Stimulated activated CD4-positive, alpha-beta T cell treated with anti-CD3 and anti-CD28 coated beads, Interleukin-4, amount 100 ng/mL, for 4 hours (primary cell): ENCODE measurements around the gene CAMTA1.

ENCODE experiments used
- DNase-seq, 2 experiments: peaks; one replicate each; pipeline ENCODE4 v3.0.0-alpha.2; 2020

CAMTA1 gene

DNA sequence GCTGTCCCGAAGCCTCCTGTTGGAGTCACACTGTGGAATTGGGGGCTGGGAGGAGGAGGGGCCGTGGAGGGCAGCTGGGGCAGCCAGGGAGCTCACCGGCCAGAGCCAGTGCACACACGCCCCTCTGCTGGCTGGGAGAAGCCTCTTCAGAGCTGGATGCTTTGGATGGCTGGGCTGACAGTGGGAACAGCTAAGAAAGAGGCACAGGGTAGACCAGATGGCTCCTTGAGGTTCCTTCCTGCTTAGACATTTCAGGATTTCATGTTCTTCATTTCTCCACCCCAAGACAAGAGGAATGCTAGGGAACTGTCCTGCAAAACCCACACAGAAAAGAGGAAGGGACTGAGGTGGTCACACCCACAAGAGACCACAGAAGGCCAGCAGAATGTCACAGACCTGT is 731.1 kb downstream of the CAMTA1 start:
- no peak for DNase-seq

DNA sequence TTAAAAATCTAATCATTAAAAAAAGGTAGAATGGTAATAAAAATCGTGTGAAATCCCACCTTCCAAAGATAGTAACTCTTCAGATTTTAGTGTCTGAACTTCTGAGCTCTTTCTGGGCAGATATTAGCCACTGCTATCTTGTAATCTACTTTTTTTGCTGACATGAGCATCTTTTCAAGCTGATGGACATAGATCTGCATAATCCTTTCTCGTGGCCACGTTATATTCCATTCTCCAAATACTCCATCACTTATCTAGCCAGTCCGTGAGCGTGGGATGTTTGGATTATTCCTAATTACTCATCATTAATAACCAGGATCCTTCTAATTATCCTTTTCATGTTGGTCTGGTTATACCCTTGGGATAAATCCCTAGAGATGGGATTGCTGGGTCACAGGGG is 731.7 kb downstream of the CAMTA1 start:
- DNase-seq, result no peak

DNA sequence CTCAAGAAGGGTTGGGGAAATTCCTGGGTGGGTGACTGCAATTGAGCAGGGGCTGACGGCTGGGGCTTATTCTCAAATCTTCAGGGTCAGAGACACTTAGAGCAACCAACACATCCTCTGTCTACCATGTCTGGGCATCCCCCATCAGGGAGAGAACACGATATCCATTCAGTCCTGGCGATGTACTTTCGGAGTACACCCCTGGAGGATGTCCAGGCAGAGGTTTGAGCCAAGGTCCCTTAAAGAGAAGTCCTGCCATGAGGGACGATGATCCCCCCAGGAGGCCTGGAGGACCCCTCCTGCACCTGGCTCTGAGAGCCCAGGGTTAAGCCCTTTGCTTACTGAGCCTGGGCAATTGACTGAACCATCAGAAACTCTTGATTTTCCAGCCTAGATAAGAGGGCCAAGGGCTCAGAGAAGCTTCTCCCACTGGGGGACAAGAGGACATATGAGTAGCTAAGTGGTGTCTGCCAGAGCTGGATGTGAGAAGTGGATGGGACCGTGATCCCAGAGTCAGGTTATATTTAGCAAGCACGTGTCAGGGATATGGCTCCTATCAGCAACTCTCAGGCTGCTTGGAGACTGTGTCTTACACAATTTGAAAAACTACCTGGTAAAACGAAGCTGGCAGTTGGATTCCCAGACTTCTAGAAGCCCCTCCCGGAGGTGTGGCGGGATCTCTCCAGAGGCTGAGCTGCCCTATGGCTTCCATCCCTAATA is 732.5 kb downstream of the CAMTA1 start:
- DNase-seq, result no peak

DNA sequence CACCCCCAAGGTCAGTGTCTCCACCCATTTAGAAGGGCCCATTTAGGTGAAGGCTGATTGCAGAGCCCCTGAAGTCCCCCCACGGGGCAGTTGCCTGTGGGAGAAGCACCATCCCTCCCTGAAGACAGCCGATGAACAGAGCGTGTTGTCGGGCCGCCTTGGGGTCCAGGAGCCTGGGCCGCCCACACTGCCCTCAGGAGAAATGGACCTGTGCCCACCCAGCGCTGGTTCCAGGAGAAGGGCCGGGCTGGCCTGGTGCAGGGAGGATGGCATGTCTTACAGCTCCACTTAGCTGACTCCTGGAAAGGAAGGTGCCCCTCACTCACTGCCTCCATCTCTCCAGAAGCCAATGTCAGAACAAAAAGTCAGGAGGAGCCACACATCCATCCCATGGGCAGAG is 733.2 kb downstream of the CAMTA1 start:
- DNase-seq, result no peak

DNA sequence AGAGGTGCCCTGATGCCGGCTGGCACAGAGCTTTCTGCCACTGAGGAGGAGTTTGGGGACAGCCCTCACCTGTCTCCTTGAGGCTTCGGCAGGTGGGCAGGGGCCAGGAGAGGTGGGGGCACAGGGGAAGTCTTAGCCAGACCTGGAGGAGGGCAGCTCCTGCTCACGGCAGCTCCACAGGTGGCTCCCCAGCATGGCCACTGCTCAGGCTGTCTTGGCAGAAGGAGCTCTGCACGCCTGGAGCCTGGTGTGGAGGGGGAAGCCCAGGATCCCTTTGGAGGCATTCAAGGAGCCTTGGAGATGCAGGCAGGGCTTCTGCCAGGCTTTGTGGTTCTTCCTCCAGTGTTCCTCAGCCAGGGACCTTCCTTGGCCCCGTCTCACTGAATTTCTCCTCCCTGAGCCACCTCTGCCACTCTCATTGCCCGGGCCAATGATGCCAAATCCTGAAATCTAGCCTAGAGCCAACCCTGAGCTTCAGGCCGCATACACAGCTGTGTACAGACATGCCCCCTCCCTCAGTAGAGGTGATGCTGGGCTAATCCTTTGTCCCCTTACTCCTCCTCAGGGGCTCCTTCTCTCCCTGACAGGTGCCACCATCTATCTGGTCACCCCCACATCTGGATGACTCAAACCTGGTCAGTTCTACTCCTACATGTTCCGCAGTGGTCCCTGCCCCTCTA is 734.1 kb downstream of the CAMTA1 start:
- no peak for DNase-seq

DNA sequence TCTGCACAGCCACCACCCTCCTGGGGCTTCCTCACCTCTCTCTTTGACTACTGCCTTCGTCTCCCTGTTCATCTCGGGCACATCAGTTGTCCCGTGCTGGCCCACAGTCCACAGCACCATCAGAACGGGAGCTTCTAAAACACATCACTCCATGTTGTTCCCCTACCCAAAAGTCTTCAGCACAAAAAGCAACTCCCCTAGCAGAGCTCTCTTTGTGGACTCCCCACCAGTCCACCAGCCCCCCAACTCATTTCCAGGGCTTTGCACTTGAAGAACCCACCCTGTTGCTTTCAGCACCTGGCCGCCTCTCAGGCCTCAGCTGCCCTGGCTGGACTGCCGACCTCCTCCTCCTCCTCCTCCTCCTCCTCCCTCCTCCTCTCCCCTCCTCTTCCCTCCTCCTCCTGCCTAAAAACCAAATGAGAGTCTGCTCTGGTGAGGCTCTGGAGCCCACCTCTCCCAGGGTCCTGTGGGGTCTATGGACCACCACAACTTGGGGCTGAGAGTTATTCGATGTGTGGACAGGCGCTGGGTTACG is 734.7 kb downstream of the CAMTA1 start:
- no peak for DNase-seq

DNA sequence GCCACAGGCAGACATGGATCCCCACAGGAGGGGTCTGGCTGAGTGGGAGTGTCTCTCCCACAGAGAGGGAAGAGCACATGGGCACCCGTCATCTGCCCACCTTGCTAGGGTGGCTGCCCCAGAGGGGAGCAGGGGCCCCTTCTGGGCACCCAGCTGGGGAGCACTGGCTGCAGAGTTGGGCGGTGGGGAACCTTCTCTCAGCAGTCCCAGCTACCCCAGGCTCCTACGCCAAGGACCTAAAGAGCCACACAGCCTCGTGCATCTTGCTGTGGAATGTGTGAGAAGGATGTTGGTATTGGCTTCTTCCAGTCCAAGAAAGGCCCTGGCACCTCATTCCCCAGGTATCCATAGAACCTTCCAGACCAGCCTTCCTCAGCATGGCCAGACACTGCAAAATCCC is 735.2 kb downstream of the CAMTA1 start:
- no peak for DNase-seq

DNA sequence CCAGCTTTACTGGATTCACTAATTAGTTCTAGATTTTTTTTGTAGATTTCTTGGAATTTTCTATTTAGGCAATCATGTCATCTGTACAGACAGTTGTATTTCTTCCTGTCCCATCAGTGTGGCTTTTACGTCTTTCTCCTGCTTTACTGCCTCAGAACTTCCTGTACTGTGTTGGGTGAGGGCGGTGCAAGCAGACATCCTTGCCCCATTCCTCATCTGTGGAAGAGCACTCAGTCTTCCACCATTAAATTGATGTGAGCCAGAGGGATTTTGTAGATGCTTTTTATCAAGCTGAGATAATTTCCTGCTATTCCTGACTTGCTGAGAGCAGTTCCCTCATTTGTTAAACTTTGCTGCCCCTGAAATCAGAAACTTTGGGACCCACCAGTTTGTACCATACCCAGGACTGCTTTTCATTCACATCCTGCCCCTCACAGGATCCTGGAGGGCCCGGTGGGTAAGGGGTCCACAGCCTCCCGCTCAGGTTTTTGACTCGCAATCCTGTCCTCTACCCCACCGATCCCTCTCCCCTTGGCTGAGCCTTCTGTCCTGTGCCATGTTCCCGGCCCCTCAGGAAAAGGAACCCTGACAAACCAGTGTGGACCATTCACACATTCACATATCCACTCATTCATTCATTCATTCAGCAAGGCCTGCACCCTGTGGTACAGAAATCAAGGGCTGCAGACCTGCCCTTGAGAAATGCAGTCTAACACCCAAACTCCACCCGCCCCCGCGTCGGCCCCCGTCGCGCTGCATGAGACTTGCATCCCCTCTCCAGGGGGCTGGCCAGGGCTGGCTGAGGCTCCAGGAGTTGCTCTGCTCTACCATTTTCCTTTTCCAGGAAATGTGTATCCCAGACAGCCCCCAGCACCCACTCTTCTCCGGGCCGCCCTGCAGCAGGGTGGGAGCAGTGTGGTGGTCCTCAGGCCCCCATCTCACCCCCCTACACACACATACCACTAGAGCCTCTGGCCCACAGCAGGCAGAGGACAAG is 739.4 kb downstream of the CAMTA1 start:
- no peak for DNase-seq

DNA sequence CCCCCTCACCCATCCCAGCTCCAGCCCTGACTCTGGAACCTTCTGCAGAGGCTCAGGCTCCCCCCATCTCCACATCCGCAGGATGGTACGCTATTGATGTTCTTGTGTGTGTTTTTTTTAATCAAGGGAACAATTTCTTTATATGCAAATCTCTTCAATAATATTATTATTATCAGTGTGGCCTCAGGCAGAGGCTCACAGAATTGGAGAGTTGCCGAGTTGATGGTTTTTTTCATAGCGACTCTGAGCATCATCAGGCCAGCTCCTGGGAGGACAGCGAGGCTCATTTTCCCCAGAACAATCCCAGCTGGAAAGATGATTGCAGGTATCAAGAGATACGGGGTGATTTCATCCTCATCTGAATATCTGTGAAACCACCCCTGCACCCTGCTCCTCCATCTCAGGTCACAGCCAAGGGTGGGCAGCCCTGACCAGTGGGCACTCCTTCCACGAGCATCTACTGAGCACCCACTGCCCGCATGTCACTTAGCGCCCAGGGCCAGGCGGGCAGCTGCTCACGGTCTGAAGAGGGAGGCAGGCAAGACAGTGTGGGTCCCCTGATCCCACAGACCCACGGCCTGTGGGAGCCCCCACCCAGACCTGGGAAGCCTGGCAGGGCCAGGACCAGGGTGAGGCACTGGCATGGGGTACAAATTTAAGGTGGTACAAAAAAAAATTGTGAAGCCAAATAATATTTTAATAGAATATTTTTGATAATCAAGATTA is 740.2 kb downstream of the CAMTA1 start:
- no peak for DNase-seq

DNA sequence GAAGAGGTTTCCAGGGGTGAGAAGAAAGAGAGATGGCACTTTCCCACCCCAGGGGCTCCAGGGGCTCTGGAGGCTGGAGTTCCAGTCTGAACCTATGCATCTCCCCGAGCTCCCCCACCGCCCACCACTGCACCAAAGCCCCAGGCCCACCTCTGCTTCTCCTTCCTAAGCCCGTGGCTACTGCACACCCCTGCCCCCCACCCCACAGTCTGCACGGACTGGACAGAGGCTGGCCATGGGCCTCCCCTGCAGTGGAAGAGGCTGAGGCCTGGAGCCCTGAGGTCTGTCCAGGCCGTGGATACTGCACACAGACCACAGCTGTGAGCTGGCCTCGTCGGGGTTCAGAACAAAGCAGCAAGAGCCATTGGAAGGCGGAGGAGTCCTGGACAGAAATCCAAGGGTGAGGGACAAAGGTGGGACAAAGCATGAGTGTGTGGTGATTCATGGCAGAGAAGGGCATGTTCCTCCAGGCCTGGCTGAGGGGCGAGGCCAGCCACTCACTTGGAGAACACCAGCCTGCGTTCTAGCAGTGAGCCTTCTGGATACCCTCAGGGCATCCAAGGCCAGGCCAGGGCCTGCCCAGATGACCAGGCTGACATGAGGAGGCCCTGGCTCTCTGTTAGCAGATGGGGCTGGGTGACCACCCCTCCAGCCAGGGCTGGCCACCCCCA is 741.1 kb downstream of the CAMTA1 start:
- DNase-seq, result no peak

DNA sequence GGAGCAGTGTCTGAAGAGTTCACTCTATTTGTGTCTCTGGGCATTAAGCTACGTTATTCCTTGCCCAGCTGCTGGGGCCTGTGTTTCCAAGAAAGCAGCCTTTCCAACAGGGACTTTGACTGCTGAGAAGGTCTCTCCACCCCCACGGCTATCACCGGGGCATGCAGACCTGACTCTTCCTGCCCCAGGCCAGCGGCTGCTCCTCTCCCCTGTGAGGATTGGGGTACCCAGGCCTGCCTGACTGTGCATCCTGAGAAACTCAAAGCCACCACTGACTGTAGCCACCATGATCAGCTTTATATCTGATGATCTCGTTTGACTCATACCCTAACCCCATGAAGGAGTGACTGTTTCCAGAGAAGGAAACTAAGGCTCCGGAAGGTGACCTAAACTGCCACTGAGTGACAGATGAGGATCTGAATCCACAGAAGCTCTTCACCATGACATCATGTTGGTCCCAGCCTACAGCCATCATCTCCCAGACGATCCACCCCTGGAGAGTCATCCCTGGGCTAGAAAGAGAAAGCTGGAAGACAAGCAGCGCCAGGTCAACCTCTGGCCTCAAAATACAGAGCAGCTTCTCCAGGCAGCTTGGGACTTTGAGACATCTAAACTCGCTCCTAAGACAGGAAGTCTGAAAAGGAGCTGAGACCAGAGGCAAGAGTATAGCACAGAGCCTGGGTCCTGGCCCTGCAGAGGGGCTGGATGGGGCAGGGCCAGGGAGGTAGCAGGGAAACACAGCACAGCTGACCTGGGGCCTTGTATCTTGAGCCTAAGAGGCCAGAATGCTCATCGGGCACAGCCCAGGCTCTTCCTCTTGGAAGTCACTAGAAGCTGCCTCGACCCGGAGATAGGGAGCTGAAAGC is 741.8 kb downstream of the CAMTA1 start:
- DNase-seq, result no peak

DNA sequence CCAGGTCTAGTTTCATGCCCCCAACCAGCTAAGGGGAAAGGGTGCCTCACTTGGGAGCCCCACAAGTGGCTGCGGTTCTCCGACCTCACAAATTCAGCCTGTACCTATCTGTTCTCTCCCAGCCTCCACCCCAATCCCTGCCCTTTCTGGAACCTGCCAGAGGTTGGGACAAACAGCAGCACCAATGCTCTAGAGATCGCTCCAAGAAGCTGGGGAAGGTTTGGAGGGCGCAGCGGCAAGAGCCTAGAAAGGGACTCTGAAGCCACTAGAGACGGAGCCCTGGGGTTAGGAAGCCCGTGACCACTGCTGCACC is 742.4 kb downstream of the CAMTA1 start:
- DNase-seq, result no peak

DNA sequence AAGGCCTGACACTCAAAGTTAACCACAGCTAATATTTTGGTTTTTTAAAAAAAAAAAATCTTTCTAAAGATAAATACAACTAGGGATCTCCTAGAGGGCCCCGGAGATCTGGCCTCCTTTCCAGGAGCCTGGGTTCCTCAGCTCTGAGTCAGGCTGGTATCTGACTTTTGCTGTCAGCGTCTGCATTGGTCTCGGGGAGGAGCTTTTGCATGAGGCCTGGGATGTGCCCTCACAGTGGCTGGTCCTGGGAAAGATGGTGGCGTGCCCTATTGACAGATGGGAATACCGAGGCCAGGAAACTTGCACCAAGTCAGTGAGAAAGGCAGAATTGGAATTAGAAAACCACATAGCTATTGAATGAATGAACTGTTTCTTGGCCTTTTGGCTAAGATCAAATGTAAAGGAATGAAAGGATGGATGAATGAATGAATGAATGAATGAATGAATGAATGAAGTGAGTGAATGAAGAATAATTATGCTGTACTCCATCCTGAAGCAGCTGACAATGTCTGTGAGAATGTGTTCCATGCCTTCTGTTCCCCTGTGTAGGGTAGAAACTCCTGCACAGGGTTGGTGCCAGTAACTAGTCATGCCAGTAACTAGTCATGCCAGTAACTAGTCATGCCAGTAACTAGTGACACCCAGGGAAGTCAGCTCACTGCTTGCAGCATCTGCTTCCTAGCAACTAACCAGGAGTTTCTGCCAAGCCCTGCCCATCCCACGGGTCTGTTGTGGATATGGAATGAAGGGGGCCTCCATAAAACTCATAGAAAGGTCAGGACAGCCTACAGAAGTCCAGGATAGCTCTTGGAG is 743.3 kb downstream of the CAMTA1 start:
- no peak for DNase-seq

DNA sequence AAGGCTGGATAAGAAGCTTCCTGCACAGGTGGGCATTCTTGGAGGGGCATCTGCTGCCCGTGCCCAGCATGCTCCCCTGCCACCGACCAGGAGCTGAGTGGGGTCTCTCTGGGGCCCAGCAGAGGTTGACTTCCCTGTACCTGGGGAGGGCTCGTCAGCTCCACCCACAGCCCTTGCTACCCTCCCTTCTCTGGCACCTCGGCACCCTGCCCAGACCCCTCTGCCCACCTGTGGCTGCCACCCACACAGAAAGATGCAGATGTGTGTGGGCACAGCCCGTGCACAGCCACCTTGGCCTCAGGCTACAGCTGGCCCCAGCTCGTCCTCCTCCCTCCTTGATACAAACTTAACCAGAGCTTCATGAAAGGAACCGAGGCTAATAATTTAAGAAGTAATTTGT is 744.7 kb downstream of the CAMTA1 start:
- DNase-seq, result no peak

DNA sequence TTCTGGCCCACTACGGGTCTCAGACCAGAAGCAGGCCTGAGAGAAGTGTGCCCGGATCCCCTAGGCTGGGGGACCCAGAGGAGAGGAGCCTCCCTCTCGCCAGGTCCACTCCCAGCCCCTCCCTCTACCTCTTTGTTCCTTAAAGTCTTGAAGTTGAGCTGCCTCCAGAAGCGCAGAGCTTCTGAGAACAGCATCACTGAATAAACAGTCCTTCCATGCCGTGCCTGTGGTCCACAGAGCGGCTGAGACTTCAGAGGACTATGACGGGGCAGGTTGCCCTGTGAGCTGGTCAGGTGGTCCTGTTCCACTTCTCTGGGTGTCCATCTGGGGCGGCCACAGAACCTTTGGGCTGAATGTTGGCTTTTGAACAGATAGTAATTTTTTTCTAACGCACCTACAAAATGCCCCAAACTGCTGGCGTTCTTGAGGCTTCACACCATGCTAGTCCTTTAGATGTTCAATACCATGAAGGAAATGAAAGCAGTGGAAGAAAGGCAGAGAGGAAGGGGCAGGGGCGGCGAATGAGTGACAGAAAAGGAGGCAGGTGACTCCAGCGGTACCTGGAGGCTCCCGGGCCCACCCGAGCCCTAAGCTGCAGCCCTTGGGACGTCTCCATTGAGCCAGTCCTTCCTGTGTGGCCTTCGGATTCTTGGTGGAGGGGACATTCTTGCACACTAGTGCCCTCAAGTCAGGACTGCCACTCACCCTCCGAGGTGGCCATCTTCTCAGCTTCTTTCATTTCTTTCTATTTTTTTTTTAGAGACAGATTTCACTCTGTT is 746.5 kb downstream of the CAMTA1 start:
- no peak for DNase-seq

DNA sequence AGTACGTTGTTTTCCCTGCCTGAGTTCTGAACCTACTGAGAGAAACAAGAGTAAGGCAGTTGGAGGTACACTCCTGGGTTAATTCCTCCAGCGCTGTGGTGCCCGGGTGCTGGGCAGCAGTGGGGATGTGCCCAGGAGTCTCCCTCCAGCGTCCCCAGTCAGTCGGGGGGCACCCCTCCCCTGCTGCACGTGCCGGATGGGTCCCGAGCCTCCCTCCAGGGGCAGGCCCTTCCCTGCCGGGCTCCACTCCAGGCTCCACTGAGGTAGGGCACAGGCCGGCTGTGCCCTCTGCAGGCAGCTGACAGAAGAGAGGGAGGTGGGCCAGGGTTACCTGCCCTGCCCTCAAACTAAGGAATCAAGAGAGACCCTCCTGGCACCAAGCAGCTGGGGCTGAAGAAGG is 747.8 kb downstream of the CAMTA1 start:
- DNase-seq, result no peak

DNA sequence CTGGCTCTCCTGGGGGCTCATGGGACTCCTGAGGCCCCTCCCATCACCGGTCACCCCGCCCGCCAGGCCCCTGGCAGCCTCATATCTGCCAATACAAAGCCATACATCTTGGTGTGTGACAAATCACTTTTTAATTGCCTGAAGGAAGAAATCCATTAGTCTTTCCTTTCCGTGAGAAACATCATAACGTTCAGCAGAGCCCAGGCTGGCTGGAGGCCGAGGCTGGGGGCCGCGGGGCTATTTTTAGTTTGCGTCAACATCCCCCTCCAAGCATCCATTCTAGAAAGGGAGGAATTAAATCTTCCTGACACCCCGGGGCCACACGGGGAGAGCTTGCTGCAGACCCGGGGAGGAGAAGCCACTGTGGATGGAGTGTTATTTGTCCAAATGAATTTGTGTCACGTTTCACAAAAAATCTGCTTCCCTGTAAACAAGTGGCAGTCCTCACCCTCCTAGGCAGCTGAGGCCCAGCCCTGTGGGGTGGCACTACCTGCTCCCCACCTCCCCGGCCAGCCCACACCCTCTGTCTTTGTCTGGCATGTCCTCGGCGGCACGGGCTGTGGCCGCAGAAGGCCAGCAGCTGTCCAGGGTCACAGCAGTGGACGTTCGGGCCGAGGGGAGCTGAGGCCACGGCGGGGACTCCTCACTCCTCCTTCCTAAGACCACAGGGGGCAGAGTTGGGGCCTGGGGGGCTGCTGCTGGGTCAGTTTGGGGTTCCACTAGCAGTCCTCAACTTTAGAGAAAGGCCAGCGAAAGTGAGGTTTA is 749.0 kb downstream of the CAMTA1 start:
- no peak for DNase-seq

DNA sequence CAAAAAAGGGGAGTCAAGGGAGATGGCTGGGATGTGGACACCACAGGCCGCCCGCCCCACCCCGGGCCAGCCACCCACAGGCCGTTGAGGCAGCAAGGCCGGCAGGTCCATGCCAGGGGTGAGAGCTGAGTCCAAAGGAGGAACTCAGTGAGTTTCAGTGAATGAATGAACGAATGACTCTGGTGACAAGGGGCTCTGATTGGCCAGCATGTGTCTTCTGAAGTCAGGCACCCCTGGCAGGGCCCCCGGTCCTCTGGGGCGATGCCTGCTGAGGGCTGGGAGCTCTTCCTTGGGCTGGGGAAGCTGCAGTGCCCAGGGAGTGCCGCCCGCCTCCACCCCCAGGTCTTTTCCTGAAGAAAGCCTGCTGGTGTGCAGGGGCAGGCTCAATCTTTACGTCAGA is 749.8 kb downstream of the CAMTA1 start:
- DNase-seq, result no peak
